A549 treated with CORT108297 at 1 μM for 4 hours (cell line): Measurements from ENCODE around the gene HIGD2A. TPM values are rescaled to one million over a fixed set of nuclear protein-coding genes. Genes with fewer than 3 reads are reported as not detected.

Experiments
- total RNA-seq: library from RNA; stranded (reverse); fragments of 200-300 nt; extraction: Qiagen RNA extraction; gene quantifications from 5 replicates; pipeline ENCODE4 v1.2.3, GENCODE V29; 2022

The HIGD2A gene, protein sequence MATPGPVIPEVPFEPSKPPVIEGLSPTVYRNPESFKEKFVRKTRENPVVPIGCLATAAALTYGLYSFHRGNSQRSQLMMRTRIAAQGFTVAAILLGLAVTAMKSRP
- total RNA-seq = 249 to 273 TPM (median 257 TPM) in 5 replicates

DNA sequence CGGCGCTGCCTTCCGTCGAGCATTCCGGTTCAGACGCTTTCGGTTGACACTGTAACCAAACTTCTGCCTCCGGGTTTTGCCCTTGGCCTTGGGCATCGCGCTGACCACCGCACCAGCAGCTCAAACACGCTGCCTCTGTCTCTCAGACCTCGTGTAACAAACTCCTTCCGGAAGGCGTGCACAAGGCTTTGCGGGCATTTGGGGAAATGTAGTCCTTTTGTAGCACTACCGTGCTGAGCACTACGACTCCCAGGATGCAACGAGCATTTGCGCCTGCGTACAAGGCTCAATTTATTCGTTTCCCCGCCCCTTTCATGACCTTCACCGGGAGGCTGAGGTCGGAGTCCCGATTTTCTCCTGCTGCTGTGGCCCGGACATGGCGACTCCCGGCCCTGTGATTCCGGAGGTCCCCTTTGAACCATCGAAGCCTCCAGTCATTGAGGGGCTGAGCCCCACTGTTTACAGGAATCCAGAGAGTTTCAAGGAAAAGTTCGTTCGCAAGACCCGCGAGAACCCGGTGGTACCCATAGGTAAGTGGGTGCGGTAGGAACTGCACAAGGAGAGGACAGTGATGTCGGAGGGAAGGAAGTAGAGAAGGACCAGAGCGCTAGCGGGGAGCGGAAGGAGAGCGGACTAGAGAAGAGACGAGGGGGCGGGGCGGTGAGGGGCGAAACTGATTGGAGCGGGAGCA lies at the start of gene HIGD2A, which contains the start of gene NOP16:
HIGD2A (plus strand) TSS at position 308 of the 691 bp plus-strand sequence; CDS start at position 377, 69 bp downstream.
NOP16 (minus strand) TSS at position 155 of the 691 bp plus-strand sequence; CDS start at position 96, 59 bp downstream.

DNA sequence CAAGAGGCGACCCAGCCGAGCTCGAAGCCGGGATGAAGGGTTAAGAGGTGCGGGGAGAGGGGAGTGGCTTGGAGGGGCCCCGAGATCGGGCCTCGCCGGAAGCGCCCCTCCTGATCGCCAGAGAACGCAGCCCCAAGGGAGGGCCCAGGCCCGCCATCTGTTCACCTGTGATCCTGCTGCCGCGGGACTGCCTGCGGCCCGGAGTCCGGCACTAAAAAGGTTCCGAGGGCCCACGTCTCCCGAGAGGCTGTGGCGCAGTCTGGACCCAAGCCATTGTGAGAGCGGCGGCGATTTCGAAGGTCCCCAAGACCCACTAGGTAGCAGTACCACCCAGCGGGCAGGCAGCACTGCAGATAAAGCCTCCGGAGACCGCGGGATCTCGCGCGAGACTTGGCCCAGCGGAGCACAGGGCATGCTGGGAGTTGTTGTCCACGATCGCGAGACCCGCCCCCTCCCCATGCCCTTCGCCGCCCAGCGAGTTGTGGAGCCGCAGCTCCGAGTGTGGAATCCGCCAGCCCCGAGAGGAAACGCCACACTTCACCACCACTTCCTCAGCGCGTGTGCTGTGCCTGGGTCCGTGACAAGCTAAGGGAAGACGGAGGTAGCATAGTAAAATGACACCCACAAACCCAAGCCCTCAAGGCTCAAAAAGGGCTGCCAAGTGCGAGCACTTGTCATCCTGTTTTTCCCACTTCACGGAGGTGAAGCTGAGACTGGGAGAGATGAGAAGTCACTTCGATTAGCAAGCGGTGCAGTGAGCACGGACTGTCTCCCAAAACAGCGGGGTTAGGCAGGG lies 26.9 kb upstream of the HIGD2A start, which contains the start of gene KIAA1191:
KIAA1191 (minus strand) TSS at position 328 of the 796 bp plus-strand sequence. CDS start 2,256 bp downstream, outside the sequence.

DNA sequence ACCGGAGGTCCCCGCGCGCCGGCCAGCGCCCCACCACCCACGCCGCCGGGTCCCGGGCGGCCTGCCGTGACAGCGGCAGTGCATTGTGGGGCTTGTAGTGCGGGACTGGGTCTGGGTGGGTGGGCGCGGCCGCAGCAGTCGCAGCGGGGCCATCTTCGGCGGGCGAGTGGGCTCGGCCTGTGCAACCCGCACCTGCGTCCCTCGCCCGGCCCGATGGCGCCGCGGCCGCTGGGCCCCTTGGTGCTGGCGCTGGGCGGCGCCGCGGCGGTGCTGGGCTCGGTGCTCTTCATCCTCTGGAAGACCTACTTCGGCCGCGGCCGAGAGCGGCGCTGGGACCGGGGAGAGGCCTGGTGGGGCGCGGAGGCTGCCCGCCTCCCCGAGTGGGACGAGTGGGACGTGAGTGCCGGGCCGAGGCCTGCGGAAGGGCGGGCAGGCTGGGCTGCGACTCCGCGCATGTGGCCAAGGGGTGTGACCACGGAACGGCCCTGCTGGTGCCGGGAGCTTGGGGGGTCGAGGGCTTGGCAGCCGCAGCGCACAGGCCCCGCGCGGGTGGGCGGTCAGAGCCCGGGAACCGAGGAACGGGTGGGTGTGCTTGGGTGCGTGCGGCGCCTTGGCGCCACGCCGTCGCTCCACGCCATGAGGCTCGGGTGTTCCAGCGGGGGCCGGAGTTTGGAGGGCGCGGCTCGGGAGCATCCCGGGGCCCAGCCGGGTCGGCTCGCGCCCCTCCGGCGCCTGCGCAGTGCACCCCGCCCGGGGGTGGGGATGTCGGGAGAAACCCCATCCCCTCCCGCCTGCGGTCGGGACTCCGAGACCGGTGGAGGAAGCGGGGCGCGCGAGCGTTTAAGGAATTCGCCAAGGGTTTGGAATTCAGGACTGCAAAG lies 23.0 kb upstream of the HIGD2A start, which contains the start of gene ARL10:
ARL10 (plus strand) TSS at position 137 of the 881 bp plus-strand sequence; CDS start at position 214, 77 bp downstream.

DNA sequence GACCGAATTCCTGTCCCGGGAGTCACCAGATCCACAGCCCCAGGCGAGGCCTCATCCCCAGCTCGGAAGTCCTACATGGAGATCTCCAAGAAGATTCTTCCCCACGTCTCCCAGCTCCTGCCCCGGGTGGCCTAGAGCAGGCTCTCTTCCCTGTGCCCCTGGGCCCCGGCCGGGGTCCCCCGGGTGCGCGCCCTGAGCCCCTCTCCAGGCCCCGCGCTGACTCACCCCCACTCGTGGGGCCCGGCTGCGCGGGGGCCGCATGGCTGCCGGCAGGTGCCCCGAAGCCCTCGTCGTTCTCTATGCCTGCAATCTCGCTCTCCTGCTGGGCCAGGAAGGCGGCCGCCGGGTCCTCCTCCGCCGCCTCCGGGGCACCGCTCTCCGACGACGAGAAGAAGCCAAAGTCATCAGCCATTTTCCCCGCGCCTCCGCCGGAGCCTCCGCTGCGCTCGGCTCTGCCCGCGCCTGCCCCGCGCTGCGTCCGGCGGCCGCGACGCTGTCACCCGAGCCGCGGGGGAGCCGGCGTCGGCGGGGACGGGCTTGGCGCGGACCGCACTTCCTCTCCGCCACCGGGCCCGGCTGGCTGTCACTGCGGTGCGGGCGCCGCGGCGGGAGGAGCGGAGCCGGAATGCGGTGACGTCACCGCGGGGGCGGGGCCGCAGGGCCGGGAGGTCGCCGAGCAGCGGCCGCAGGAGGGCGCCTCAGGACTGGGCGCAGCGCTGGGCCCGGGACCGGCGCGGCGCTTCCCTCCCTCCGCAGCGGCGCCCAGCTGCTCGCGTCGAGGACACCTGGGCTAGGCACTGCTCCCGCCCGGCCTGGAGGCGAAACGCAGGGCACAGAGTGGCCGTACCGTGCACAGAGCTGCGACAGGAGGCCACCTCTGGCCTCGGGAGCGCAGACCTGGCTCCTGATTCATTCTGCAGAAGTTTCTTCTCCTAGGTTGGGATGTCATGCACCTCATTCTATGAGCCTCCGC lies 27.7 kb downstream of the HIGD2A start, which contains the start of gene CLTB:
CLTB (minus strand) TSS at position 588 of the 973 bp plus-strand sequence; CDS start at position 412, 176 bp downstream.

Other genes with a start within 250 kb of the HIGD2A start
- 10.5 to 15.6 TPM (median 14.2 TPM) in 5 replicates for gene SIMC1, start 150.3 kb upstream of the HIGD2A start, total RNA-seq
- gene KIAA1191, start 27.0 kb upstream of the HIGD2A start, total RNA-seq = 61.5 to 81.2 TPM (median 73.8 TPM) in 5 replicates
- 0.23 to 0.61 TPM (median 0.35 TPM) in 5 replicates for gene ARL10, start 23.3 kb upstream of the HIGD2A start, total RNA-seq
- 121 to 135 TPM (median 127 TPM) in 5 replicates for gene NOP16, start 153 bp upstream of the HIGD2A start, total RNA-seq
- 74.9 to 118 TPM (median 111 TPM) in 5 replicates for gene CLTB, start 27.8 kb downstream of the HIGD2A start, total RNA-seq
- gene FAF2, start 59.6 kb downstream of the HIGD2A start, total RNA-seq = 43.1 to 53.0 TPM (median 45.9 TPM) in 5 replicates
- gene RNF44, start 148.7 kb downstream of the HIGD2A start, total RNA-seq = 27.0 to 44.7 TPM (median 41.0 TPM) in 5 replicates
- 0.12 to 0.18 TPM (median 0.15 TPM) in 5 replicates for gene CDHR2, start 160.6 kb downstream of the HIGD2A start, total RNA-seq
- 7.1 to 9.6 TPM (median 8.5 TPM) in 5 replicates for gene GPRIN1, start 221.4 kb downstream of the HIGD2A start, total RNA-seq
- 0.65 to 1.6 TPM (median 1.1 TPM) in 5 replicates for gene SNCB, start 241.8 kb downstream of the HIGD2A start, total RNA-seq
- gene EIF4E1B, start 241.9 kb downstream of the HIGD2A start, total RNA-seq = not detected in 5 replicates